ENCODE data around the gene OTUB1.

DNA sequence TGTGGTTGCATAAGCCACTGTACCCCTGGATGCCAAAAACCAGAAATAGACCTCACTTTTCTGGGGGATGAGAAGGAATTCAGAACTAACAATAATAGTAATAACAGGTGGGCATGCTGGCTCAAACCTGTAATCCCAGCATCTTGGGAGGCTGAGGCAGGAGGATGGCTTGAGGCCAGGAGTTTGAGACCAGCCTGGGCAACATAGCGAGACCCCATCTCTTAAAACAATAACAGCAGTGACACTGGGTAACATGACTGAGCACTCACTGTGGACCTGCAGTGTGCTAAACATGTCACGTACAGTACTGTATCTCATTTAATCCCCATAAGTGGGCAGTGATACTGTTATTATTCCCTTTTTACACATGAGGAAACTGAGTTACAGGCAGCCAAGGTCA is 59.5 kb downstream of the OTUB1 start:
- TF ChIP-seq POLR2A (conservative IDR thresholded peaks at IDR 0.05) = no peak
- TF ChIP-seq CEBPG (CRISPR knock-in tag; IDR thresholded peaks at IDR 0.05) = no peak
- no peak for TF ChIP-seq CEBPG (tag; conservative IDR thresholded peaks at IDR 0.05 in 1 of 2, IDR thresholded peaks at IDR 0.05 in 1 of 2)
- no peak for TF ChIP-seq CXXC5 (CRISPR knock-in tag; IDR thresholded peaks at IDR 0.05)
- no peak for TF ChIP-seq EZH2 (IDR thresholded peaks at IDR 0.05; ENCODE audit: borderline replicate concordance, low read depth, low read length)
- no peak for TF ChIP-seq FOXJ3 (CRISPR knock-in tag; IDR thresholded peaks at IDR 0.05)
- TF ChIP-seq BHLHE40 (IDR thresholded peaks at IDR 0.05; ENCODE audit: low read length) = no peak
- no peak for TF ChIP-seq RAD51 (IDR thresholded peaks at IDR 0.05; ENCODE audit: borderline replicate concordance, low read depth)
- TF ChIP-seq TFAM (CRISPR knock-in tag; conservative IDR thresholded peaks at IDR 0.05) = no peak
- no peak for TF ChIP-seq HMG20A (CRISPR knock-in tag; conservative IDR thresholded peaks at IDR 0.05)
- TF ChIP-seq, protein P1, sequence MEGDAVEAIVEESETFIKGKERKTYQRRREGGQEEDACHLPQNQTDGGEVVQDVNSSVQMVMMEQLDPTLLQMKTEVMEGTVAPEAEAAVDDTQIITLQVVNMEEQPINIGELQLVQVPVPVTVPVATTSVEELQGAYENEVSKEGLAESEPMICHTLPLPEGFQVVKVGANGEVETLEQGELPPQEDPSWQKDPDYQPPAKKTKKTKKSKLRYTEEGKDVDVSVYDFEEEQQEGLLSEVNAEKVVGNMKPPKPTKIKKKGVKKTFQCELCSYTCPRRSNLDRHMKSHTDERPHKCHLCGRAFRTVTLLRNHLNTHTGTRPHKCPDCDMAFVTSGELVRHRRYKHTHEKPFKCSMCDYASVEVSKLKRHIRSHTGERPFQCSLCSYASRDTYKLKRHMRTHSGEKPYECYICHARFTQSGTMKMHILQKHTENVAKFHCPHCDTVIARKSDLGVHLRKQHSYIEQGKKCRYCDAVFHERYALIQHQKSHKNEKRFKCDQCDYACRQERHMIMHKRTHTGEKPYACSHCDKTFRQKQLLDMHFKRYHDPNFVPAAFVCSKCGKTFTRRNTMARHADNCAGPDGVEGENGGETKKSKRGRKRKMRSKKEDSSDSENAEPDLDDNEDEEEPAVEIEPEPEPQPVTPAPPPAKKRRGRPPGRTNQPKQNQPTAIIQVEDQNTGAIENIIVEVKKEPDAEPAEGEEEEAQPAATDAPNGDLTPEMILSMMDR (IDR thresholded peaks at IDR 0.05 in 2 of 3, conservative IDR thresholded peaks at IDR 0.05 in 1 of 3; ENCODE audit: insufficient read depth in 2 of 3, low read depth in 1 of 3, low read length in 3 of 3) = no peak
- no peak for TF ChIP-seq ZNF134 (CRISPR knock-in tag; conservative IDR thresholded peaks at IDR 0.05)
- no peak for TF ChIP-seq ZNF212 (CRISPR knock-in tag; IDR thresholded peaks at IDR 0.05)
- no peak for TF ChIP-seq EP300 (IDR thresholded peaks at IDR 0.05; ENCODE audit: low read length)

Data from K562 (cell line).